ENCODE measurements around the gene ZNF831.

DNA sequence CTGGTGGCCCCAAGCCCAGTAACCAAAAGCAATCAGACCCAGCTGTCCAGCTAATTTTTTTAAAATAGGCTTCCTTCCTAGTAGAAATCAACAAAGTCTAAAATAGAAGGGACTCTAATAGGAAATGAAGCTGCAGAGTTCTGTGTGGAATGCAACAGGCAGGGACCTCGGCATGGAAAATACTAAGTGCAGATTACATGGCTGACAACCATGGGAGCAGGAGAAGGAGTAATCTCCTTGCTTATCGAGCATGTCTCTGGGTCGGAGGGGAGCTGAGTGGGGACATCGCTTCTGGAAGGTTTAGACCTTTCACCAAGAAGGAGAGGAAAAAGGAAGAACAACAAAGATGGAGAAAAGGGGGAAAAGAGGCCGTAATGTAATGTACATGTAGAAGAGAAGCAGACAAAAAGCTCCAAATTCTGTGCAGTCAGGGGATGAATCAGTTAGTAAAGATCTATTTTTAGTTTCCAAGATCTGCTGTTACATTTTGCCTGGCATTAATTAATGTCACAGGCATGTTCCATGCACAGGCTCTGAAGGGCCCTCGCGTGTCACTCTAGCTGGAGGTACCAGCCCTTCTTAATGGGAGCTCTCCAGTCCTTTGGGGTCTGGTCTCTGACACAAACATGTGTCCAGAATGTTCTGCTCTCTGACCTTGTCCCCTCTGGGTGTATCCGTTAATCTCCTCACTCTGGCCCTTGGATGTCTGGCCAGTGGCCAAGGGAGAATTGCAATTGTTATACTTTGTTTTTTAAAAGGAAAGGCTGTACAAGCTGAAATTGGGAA lies 16.6 kb upstream of the ZNF831 start:
- no peak for TF ChIP-seq CTCF (IDR thresholded peaks at IDR 0.05)
- no peak for TF ChIP-seq POLR2A (IDR thresholded peaks at IDR 0.05)
- no peak for TF ChIP-seq EP300 (IDR thresholded peaks at IDR 0.05)

All from ovary (tissue), 3 donors.